ENCODE data around the gene TRIM69.
A peak's percentile ranks its signal among the peaks of the same experiment; 100 is the strongest.
"Not testable (repeated sequence)": the region's sequence is repeated elsewhere in the genome, so short reads cannot be mapped to it uniquely, and the experiment has no call there.

Gene TRIM69

GRCh38 chr15:44753345-44753744 is 17.0 kb downstream of the TRIM69 start:
- no peak for DNase-seq

GRCh38 chr15:44763187-44763586 is 26.9 kb downstream of the TRIM69 start:
- no peak for DNase-seq

GRCh38 chr15:44763848-44764247 is 27.5 kb downstream of the TRIM69 start:
- no peak for DNase-seq

- no peak for DNase-seq
Measured at GRCh38 chr15:44765036-44765435, 28.7 kb downstream of the TRIM69 start.

DNA sequence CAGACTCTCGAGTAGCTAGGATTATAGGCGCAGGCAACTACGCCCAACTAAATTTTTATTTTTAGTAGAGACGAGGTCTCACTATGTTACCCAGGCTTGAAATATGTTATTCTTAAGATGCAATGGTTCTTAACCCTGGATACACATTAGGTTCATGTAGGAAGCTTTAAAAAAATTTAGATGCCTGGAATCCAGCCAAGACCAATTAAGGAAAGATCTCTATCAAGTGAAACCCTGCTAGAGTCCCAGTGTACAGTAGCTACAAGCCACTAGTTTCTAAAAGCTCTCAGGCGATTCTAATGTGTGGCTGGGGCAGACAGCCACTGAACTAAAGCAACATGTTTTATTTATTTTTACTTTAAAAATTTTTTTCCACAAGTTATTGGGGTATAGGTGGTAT is 33.2 kb downstream of the TRIM69 start:
- peak in 1 of 2 experiments; percentile 4 for DNase-seq

GRCh38 chr15:44770715-44771114 is 34.4 kb downstream of the TRIM69 start:
- DNase-seq, result not testable (repeated sequence)

GRCh38 chr15:44775953-44776352 is 39.6 kb downstream of the TRIM69 start:
- DNase-seq, result peak; percentile 5 to 57

- DNase-seq, result no peak
Measured at GRCh38 chr15:44779761-44780160, 43.4 kb downstream of the TRIM69 start.

GRCh38 chr15:44780608-44781007 is 44.3 kb downstream of the TRIM69 start:
- no peak for DNase-seq

DNA sequence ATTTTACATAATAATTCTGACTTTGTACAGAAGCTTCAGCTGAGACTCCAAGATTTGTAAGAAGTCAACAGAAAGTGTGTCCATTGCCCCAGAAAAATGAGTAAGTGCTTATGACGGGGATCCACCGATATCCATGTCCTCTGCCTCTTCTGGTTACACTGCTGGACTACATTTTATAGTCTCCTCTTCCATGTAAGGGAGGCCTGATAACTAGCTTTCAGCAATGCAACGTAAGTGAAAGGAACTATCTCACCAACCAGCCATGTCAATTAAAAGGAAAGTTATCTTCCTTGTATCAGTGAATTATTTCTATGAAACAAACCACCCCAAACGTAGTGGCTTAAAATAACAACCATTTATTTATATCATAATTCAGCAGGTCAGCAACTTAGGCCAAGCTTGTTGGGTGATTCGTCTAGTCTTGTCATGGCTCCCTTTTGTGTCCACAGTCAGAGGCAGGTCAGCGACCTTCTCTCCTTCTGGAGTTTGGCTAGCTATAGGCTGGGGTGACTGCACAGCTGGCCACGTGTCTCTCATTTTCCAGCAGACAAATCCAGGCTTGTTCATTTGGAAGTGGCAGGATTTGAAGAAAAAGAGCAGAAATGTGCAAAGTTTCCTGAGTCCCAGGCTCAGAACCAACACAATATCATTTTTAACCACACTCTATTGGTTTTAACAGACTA is 44.9 kb downstream of the TRIM69 start:
- no peak for DNase-seq

- peak; percentile 99 to 100 for DNase-seq
Measured at GRCh38 chr15:44782516-44782915, 46.2 kb downstream of the TRIM69 start.

DNA sequence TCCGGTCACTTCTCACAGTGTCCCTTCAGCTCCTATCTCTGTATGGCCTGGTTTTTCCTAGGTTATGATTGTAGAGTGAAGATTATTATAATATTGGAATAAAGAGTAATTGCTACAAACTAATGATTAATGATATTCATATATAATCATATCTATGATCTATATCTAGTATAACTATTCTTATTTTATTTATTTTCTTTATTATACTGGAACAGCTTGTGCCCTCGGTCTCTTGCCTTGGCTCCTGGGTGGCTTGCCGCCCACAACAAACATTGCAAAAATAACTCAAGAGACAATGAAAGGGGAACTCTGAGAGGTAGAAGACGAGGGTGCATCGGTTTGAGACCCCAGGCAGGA is 48.6 kb downstream of the TRIM69 start:
- DNase-seq, result not testable (repeated sequence)

DNA sequence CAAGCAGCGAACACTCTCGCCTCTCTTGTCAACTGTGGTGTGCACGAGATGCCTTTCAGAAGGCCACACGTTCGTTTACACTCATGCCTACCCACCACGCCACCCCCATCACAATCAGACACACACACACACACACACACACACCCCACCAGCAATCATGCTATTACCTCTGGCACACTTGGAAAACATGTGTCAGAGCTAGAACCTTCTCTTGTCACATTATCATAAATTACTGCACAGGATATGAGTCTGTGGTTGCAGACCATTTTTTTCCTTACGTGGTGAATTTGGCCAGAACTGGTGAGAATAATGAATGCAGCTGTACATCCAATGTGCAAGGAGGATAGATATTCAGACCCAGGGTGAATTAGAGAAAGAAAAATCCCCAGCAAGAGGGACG is 52.4 kb downstream of the TRIM69 start:
- DNase-seq, result no peak

- no peak for DNase-seq
Measured at GRCh38 chr15:44790215-44790614, 53.9 kb downstream of the TRIM69 start.

- DNase-seq, result no peak
Measured at GRCh38 chr15:44790656-44791055, 54.3 kb downstream of the TRIM69 start.

DNA sequence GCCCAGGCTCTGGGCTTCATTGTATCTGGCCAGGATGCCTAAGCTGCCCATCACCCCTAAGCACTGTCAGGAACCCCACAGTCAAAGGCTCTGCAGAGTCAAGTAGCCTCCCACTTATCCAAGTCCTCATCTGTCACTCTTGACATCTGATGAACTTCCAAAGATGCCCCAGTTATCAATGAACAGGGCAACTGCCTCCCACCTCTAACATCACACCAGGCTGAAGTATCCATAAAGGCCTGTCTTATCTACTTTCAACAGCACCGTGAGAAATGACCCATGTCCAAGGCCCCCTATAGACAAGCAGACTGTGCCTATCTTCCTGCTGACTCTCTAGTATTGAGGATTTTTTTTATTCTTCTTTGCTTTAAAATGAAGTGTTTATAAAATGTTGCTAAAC is 56.4 kb downstream of the TRIM69 start:
- DNase-seq, result no peak

DNA sequence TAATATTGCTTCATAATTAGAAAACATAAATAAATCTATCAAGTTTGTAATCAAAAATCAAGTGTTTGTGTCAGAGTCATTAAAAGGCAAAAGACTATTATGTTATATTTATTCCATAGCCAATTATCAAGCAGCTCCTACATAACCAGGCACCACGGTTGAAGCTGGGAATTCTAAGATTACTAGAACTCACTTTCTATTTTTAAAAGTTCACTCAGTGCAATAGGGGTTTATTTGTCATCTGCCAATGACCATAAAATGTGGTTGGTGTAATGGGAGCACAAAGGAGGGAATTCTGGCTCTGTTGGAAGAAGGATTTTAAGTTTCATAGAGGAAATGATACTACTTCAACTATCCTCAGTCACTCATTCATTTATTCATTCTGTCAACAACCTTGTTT is 57.7 kb downstream of the TRIM69 start:
- no peak for DNase-seq

DNA sequence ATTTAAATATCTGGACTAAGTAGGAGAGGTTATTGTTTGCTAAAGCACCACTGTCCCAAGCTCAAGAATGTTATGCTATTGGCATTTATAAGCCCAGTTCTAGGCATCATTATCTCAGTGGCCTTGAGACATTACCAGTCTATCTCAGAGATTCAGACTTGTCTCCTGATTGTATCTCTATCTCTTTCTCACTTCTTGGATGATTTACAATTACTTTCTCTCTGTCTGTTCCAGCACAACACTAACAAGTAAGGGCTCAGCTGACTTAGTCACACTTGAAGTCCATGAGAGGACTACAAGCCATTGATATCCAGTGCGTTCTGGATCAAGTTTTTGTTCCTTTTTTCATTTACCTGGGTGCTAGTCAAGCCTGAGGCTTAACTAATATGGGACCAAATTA is 60.2 kb downstream of the TRIM69 start:
- no peak for DNase-seq

GRCh38 chr15:44798826-44799225 is 62.5 kb downstream of the TRIM69 start:
- DNase-seq, result peak; percentile 85 to 88

DNA sequence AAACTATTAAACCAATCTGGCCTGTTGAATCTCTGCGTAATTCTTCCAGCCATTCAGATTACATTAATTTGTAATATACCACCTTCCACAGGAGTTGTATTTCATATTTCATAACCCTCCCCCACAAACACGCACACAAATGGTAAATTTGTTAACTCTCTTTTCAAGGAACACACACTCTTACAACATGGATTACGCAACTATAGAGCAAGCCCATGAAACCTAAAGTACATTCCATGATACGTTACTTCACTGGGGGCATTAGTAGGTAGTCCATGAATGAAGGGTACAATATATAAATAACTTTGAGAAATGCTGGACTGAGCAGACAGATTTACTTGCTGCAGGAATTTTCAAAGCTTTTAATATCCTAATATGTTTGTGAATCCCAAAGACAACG is 65.0 kb downstream of the TRIM69 start:
- DNase-seq, result no peak

GRCh38 chr15:44801797-44802196 is 65.5 kb downstream of the TRIM69 start:
- DNase-seq, result no peak

- no peak for DNase-seq
Measured at GRCh38 chr15:44802336-44802735, 66.0 kb downstream of the TRIM69 start.

DNA sequence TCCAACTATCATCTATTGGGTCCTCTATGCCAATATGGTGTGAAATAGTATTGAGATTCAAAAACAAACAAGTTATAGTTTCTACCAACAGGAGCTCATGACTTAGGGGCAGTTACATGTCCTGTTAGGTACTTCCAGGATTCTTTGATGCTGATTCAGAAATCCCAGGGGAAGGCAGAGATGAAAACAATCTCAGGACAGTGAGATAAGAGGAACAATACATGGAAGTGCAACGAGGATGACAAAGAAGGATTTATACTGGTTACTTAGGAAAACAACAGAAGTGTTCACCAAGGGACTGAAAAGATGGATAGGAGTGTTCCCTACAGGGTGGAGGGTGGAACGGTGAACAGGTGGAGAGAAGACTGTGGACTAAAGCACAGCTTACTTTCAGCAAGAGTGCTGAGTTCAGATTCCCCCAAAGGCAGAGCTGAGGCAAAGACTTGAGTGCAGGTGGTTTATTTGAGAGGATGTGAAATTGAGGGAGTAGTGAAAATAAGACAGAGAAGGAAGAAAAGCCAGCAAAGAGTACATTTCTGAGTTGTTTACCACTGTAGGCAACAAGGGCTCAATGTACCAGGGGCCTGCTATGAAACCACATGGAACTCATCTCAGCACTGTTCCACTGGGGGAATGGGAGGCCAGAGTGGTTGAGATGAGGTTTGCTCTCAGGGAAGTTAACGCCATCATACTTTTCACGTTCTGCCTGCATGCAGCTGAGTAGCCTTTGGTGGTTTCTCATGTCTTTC is 68.1 kb downstream of the TRIM69 start:
- DNase-seq, result no peak

DNA sequence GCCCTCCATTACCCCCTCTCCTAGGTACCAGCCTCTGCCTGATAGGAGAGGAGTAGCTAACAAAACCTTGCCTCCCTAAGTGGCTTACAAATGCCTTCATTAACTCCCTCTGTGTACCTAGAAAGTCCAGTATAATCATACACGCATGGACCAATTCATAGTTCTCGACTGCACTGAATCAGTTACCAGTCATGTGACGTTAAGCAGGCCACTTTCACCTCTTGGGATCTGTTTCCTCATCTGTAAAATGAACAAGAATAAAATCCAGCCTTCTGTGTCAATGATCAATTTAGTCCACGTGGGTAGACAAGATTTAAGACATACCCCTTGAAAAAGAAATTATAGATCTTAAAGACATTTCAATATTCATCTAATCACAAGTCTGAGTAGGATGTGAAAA is 72.2 kb downstream of the TRIM69 start:
- no peak for DNase-seq

DNA sequence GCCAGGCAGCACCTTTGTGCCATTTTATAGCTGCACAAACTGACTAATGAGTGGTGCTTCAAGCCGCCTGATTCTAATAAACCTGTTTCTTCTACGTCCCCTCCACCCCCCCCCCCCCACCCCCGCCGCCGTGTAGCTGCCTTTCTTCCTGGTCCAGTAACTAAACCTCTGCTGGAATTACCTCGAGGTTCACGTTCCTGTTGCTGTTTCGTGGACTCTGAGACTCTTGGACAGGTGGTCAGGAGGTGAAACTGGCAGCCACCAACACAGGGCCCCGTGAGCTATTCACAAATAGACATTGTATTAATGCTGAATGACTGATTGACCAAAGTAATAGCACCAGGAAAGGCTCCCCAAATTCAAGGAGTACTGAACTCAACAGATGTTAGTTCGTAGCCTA is 73.9 kb downstream of the TRIM69 start:
- no peak for DNase-seq

All from NCI-H524 (cell line).